ENCODE results near the gene TRIM72.
A peak's percentile ranks its signal among the peaks of the same experiment; 100 is the strongest.
"Not testable (repeated sequence)": the region's sequence is repeated elsewhere in the genome, so short reads cannot be mapped to it uniquely, and the experiment has no call there.

The TRIM72 gene

GRCh38 chr16:31258366-31258765 is 44.4 kb downstream of the TRIM72 start:
- DNase-seq: no peak

- DNase-seq: peak in 3 of 4 experiments; percentile 32 to 44 (median 43)
Observed at GRCh38 chr16:31260136-31260931, 46.4 kb downstream of the TRIM72 start.

- DNase-seq: no peak
Observed at GRCh38 chr16:31262084-31262483, 48.2 kb downstream of the TRIM72 start.

GRCh38 chr16:31265329-31266245 is 51.7 kb downstream of the TRIM72 start:
- DNase-seq: peak; percentile 74 to 93 (median 87)

GRCh38 chr16:31267332-31268032 is 53.6 kb downstream of the TRIM72 start:
- DNase-seq: peak; percentile 17 to 51 (median 25)

GRCh38 chr16:31268033-31268365 is 54.1 kb downstream of the TRIM72 start:
- no peak for DNase-seq

GRCh38 chr16:31268891-31269290 is 55.0 kb downstream of the TRIM72 start:
- no peak for DNase-seq

GRCh38 chr16:31269541-31269940 is 55.6 kb downstream of the TRIM72 start:
- no peak for DNase-seq

- DNase-seq: not testable (repeated sequence)
Observed at GRCh38 chr16:31269973-31270372, 56.1 kb downstream of the TRIM72 start.

- no peak for DNase-seq
Observed at GRCh38 chr16:31270795-31271194, 56.9 kb downstream of the TRIM72 start.

- no peak for DNase-seq
Observed at GRCh38 chr16:31271621-31272190, 57.8 kb downstream of the TRIM72 start.

- no peak for DNase-seq
Observed at GRCh38 chr16:31273187-31273586, 59.3 kb downstream of the TRIM72 start.

GRCh38 chr16:31273676-31274075 is 59.8 kb downstream of the TRIM72 start:
- DNase-seq: no peak

GRCh38 chr16:31274831-31275816 is 61.2 kb downstream of the TRIM72 start:
- no peak for DNase-seq

GRCh38 chr16:31276600-31276999 is 62.7 kb downstream of the TRIM72 start:
- no peak for DNase-seq

GRCh38 chr16:31277659-31278260 is 63.8 kb downstream of the TRIM72 start:
- no peak for DNase-seq

GRCh38 chr16:31278853-31279252 is 64.9 kb downstream of the TRIM72 start:
- not testable (repeated sequence) for DNase-seq

All from suppressor macrophage (primary cell).